Esophagus mucosa (tissue), 1 donor: Measurements from ENCODE around the gene CACNA1S. TPM values are rescaled to one million over a fixed set of nuclear protein-coding genes. Genes with fewer than 3 reads are reported as not detected.
A peak's percentile ranks its signal among the peaks of the same experiment; 100 is the strongest.

Experiments
- ATAC-seq: fragments of 200-7000 bp; cut with Tn5 transposase; one replicate; pipeline ENCODE4 v1.9.1; 2020
- total RNA-seq: library from RNA; stranded (reverse); gene quantifications from one replicate; pipeline ENCODE4 v1.2.4, GENCODE V29; 2023
- donor health status: DM: yes; HTN: yes; CAD: no.

CACNA1S gene
- total RNA-seq, 1 donor from 2014 or later = not detected

GRCh38 chr1:201009962-201010645 lies 102.1 kb downstream of the CACNA1S start:
- no peak for ATAC-seq

- ATAC-seq = no peak
These were observed 103.4 kb downstream of the CACNA1S start for GRCh38 chr1:201008666-201009360.

- no peak for ATAC-seq
These were observed 104.7 kb downstream of the CACNA1S start for GRCh38 chr1:201007481-201007880.

GRCh38 chr1:201006450-201006849 lies 105.8 kb downstream of the CACNA1S start:
- ATAC-seq = no peak

- peak; percentile 29 for ATAC-seq
These were observed 107.5 kb downstream of the CACNA1S start for GRCh38 chr1:201004732-201005131.

GRCh38 chr1:201004154-201004553 lies 108.1 kb downstream of the CACNA1S start:
- ATAC-seq = no peak

DNA sequence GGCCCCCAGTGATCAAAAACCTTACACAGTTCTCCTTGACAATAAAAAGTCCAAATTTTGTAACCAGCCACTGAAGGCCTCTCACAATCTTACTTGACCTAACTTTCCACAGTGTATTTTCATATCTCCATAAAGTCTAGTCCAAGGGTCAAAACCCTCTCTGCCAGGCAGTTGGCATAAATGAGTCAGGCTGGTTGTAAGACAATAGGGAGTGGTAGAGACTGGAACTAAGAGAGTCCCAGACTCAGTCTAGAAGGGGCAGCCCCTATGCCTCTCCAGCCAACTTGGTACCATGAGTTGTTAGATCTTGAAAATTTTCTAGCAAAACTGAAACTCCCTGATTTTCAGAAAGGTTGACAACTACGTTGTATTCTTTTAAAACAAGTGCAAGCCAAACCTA lies 109.7 kb downstream of the CACNA1S start:
- no peak for ATAC-seq

DNA sequence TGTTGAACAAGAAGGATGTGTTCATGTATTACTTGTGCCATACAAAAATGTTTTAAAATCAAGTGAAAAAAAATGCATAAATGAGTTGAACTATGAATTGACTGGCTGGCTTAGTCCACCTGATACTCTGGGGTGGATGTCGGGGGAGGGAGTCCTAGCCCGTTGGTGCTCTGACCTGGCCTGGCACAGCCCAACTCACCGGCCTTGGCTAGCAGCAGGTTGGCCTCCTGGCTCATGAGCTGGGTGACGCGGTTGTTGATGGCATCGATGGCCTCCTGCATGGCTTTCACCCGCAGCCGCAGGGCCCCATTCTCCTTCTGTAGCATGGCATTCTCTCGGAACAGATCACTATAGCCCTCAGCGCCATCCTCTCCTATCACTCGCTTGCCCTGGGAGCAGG lies 110.3 kb downstream of the CACNA1S start:
- no peak for ATAC-seq

GRCh38 chr1:201000391-201000790 lies 111.8 kb downstream of the CACNA1S start:
- no peak for ATAC-seq

- no peak for ATAC-seq
These were observed 112.6 kb downstream of the CACNA1S start for GRCh38 chr1:200999667-201000066.

DNA sequence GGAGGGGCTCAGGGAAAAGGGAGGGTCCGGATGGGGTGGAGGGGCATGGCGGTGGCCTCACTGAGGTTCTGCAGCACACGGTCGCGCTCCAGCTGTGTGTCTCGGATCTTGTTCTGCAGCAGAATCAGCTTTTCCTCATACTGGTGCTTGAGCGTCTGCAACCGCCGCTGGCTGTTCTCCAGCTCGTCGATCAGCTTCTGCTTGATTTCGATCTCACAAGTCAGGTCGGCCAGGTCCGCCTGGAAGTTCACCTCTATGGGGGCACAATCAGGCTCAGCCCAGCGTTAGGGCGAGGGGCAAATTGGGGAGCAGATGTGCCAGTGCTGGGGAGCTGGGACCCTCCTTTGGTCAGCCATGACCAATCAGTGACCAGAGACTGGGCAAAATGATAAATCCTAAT lies 113.9 kb downstream of the CACNA1S start:
- ATAC-seq = no peak

DNA sequence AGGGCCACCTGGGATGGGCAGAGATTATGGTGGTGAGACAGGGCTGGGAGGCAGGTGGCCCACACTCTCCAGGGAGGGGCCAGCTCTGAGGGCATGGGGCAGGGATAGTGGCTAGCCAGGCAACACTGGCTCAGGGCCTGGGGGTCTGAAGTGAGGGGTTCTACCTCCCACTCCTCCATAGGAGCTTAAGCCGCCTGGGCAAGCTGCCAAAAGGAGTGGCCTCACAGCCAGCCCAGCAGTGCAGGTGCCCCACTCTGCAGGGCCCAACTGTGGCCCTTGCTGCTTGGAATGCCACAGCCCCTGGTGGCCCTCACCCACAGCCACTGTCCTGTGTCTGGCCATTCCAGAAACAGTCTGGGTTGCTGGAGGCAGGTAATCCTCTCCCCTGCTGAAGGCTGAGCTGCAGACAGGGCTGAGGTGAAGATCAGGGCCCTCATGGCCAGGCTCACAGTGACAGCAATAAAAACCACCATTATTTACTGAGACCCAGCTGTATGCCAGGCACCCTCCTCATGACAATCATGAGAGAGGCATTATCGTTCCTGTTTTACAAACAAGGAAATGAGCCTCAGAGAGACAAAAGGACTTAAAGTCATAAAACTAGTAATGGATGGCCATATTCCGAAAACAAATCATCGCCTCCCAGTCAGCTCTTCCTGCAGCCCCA lies 119.7 kb downstream of the CACNA1S start:
- no peak for ATAC-seq

- ATAC-seq = no peak
These were observed 121.1 kb downstream of the CACNA1S start for GRCh38 chr1:200991097-200991614.

DNA sequence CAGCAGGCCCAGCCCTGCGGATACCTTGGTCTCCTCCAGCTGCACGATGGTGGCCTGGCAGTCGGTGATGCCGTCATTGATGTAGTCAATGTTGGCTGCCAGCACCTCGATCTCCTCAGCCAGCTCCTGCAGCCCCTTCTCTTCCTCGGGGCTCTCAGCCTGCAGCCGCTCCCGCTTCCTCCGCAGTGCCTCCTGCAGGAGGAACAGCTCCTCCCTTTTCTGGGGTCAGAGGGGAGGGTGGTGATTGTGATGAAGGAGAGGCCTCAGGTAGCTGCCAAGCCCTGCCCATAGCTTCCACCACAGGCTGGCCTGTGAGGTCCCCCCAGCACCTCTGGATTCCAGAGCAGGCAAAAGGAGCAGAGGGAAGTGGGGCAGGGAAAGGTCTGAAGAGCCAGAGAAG lies 122.1 kb downstream of the CACNA1S start:
- ATAC-seq = no peak

Other genes starting within 250 kb of the CACNA1S start
- gene GPR25, start 239.4 kb downstream of the CACNA1S start, total RNA-seq = 0.32 TPM
- 54.8 TPM for gene INAVA, start 217.5 kb downstream of the CACNA1S start, total RNA-seq
- 0.52 TPM for gene KIF21B, start 88.7 kb downstream of the CACNA1S start, total RNA-seq
- gene ASCL5, start 14.8 kb upstream of the CACNA1S start, total RNA-seq = not detected
- 28.2 TPM for gene TMEM9, start 42.0 kb upstream of the CACNA1S start, total RNA-seq
- gene IGFN1, start 78.4 kb upstream of the CACNA1S start, total RNA-seq = 0.12 TPM
- gene PKP1, start 171.1 kb upstream of the CACNA1S start, total RNA-seq = 608 TPM